ENCODE results near the gene LCMT1.

The LCMT1 gene

DNA sequence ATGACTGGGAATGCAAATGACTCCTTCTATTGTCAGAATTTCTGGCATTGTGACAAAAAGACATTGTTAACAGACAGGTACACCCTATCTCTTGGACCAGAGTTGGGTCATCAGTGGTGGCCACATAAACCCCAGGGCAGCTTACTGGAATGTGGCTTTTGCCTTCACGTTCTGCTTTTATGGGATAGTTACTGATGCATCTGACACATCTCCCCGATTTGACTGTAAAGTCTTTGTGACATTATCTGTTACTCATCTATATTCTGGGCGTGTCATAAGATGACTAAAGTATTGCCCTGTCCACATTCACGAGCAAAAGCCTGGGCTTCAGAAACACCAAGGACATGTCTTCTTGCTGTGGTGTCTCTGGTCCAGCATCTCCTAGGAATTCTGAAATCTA lies 86.5 kb downstream of the LCMT1 start:
- no peak overlapping the region for H3K4me3 ChIP-seq (ENCODE audit: low read depth, low read length)
- TF ChIP-seq, protein P1, sequence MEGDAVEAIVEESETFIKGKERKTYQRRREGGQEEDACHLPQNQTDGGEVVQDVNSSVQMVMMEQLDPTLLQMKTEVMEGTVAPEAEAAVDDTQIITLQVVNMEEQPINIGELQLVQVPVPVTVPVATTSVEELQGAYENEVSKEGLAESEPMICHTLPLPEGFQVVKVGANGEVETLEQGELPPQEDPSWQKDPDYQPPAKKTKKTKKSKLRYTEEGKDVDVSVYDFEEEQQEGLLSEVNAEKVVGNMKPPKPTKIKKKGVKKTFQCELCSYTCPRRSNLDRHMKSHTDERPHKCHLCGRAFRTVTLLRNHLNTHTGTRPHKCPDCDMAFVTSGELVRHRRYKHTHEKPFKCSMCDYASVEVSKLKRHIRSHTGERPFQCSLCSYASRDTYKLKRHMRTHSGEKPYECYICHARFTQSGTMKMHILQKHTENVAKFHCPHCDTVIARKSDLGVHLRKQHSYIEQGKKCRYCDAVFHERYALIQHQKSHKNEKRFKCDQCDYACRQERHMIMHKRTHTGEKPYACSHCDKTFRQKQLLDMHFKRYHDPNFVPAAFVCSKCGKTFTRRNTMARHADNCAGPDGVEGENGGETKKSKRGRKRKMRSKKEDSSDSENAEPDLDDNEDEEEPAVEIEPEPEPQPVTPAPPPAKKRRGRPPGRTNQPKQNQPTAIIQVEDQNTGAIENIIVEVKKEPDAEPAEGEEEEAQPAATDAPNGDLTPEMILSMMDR (IDR thresholded peaks at IDR 0.05; ENCODE audit: low read depth, low read length): no peak

DNA sequence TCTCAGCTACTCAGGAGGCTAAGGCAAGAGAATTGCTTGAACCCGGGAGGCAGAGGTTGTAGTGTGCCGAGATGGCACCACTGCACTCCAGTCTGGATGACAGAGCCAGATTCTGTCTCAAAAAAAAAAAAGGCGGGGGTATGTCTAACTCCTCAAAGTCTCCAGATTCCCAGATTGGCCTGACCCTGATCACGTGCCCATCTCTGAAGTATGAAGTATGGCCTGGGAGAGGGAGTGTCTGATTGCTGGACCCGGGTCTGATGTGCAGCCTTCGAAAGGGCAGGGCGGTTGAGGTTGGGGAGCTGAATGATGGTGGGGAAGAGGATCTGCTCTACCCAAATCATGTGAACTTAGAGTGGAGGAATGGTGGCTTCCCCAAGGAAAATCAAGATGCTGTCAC lies 87.9 kb downstream of the LCMT1 start:
- TF ChIP-seq, protein P1 (IDR thresholded peaks at IDR 0.05; ENCODE audit: low read depth, low read length): no peak
- no peak overlapping the region for H3K4me3 ChIP-seq (ENCODE audit: low read depth, low read length)

DNA sequence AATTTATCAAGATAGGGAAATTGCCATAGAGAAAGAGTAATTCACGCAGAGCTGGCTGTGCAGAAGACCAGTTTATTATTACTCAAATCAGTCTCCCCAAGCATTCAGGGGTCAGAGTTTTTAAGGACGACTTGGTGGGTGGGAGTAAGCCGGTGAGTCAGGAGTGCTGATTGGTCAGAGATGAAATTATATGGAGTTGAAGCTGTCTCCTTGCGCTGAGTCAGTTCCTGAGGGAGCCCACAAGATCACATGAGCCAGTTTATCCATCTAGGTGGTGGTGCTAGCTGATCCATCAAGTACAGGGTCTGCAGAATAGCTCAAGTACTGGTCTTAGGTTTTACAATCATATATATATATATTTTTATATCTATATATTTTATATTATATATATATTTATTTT lies 99.2 kb downstream of the LCMT1 start:
- H3K4me3 ChIP-seq (ENCODE audit: low read depth, low read length): no peak overlapping the region
- TF ChIP-seq, protein P1 (IDR thresholded peaks at IDR 0.05; ENCODE audit: low read depth, low read length): no peak

DNA sequence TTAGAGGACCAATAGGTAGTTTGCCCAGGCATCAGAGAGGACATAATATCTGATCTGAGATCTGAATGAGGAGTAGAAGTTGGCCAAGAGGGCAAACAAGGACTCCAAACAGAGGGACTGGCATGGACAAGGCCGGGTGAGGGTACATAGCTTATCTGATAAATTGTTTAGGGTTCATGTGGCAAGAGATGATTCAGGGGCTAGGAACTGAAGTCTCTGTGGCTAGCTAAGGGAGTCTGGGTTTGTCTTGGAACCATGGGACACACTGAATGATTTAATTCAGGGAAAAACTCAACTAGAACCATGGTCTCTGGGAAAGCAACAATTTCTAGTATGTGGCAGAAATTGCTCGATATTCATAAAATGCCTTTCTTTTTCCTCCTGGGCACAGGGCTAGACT lies 101.1 kb downstream of the LCMT1 start:
- H3K4me3 ChIP-seq (ENCODE audit: low read depth, low read length): no peak overlapping the region
- TF ChIP-seq, protein P1 (IDR thresholded peaks at IDR 0.05; ENCODE audit: low read depth, low read length): no peak

DNA sequence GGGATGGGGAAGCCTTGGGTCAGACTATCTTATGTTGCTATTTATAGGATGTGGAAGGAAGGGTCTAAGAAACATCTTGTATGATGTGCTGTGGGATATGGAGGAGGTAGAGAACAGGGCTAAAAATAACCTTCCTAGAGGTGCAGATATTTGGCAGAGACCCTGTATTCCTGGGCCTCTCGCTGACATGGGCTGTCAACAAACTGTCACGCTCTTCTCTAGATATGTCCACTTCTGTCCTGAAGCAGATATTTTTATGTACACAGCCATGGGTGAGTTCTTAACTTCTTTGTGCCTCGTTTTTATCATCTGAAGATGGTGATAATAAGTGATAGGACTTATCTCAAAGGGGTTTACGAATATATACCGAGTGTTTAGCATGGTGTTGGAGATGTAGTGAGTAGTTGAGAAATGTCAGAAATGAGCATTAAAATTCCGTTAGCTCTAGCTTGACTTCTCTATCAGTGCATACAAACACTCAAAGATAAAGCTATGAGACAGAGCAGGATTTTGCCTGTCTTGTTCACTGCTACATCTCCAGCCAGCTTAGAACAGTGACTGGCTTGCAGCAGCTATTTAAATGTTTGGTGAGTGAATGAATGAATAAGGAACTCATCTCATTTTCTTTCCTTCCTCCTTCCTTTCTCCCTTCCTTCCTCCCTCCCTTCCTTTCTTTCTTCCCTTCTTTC lies 102.3 kb downstream of the LCMT1 start:
- no peak overlapping the region for H3K4me3 ChIP-seq (ENCODE audit: low read depth, low read length)
- TF ChIP-seq, protein P1 (IDR thresholded peaks at IDR 0.05; ENCODE audit: low read depth, low read length): no peak

DNA sequence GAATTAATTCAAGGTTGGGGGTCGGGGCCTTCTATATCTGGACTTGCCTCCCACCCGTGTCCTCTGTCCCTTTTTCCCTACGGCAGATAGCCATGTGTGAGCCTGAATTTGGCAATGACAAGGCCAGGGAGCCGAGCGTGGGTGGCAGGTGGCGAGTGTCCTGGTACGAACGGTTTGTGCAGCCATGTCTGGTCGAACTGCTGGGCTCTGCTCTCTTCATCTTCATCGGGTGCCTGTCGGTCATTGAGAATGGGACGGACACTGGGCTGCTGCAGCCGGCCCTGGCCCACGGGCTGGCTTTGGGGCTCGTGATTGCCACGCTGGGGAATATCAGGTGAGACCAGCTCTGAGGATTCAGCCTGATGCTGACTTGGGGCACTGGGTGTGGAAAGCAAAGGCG lies 105.6 kb downstream of the LCMT1 start:
- TF ChIP-seq, protein P1 (IDR thresholded peaks at IDR 0.05; ENCODE audit: low read depth, low read length): no peak
- H3K4me3 ChIP-seq (ENCODE audit: low read depth, low read length): no peak overlapping the region

DNA sequence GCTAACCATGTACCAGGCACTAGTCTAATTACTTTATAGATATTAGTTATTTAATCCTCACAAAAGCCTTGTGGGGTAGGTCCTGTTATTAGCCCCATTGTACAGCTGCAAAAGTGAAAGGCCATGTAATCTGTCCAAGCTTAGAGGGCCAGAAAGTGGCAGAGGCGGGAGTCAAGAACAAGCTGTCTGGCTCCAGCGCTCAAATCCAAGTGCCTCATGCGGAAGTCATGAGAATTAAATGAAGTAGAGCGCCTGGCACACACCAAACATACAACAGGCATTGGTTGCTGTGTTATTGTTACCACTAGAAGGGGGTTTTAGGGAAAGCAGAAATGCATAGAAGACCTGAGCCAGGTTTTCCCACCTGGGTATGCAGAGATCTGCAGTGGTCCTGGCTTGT lies 106.4 kb downstream of the LCMT1 start:
- TF ChIP-seq, protein P1 (IDR thresholded peaks at IDR 0.05; ENCODE audit: low read depth, low read length): no peak
- H3K4me3 ChIP-seq (ENCODE audit: low read depth, low read length): no peak overlapping the region
